HG03064 (cell line): ENCODE data around the gene PAX5.
A peak's percentile ranks its signal among the peaks of the same experiment; 100 is the strongest.

Experiments used
- ATAC-seq: cut with Tn5 transposase; IDR thresholded peaks from one replicate; pipeline ENCODE4 v1.9.1; 2021; ENCODE audit warnings: low read depth; ENCODE audit not compliant: unreplicated experiment

Gene PAX5

DNA sequence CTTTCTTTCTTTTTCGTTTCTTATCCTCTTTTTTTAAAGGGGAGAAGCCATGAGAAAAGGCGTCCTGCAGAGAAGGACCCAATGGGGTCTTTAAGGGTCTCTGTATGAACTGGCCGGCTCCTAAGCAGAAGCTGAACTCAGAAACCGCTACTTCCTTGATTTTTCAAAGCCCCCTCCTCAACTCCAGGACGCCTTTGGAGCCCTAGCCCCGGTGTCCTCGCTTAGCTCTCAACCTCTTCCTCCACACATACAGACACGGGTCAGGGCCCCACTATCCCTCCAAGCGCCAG lies 8.3 kb downstream of the PAX5 start:
- no peak for ATAC-seq

DNA sequence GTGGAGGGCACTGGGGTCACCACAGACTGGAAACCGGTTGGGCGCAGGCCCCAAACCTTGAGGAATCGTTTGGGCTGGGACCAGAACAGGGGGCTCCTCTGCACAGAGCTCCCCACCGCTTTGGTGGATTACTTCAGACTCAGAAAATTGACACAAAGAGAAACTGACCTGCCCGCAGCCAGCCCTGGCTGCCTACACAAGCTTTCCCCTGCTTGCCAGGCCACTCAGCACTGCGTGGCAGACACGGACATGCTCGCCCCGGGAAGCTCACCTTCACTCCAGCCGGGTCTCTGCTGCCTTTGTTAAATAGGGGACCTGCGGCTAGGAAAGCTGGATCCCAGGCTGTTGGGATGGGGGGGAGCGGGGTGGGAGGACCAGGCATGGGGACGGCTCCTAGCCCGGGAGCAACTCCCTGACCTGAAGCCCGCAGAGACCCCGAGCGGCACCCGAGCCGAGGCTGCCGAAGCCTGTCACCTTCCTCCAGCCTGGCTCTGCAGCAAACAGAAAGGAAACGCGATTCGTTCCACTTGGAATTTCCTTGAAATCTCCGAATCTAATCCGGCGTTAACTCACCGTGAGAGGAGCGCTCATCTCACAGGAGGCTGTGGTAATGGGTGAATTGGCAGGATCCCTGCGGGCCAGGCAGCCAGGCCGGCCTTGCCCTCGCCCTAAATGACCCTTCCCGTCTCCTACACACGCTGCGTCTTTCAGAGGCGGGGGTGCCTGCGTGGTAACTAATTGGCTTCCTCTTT lies 8.8 kb downstream of the PAX5 start:
- no peak for ATAC-seq

DNA sequence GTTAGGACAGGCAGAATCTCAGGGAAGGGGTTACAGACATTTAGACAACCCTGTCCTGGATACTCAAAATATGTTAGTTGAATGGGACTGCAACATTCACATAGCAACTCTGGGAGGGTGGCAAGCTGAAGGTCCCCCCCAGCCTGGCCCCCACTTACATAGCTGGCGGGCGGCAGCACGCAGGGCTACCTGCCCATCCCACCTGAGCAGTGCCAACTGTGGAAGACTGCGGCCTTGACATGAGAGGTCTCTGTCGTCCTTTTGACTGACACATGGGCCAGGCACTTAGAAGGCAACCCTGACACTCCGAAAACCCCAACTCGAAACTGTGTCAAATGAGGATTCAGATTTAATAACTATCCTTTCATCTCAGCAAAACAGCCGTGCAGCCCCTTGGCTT lies 16.5 kb downstream of the PAX5 start:
- ATAC-seq = no peak

DNA sequence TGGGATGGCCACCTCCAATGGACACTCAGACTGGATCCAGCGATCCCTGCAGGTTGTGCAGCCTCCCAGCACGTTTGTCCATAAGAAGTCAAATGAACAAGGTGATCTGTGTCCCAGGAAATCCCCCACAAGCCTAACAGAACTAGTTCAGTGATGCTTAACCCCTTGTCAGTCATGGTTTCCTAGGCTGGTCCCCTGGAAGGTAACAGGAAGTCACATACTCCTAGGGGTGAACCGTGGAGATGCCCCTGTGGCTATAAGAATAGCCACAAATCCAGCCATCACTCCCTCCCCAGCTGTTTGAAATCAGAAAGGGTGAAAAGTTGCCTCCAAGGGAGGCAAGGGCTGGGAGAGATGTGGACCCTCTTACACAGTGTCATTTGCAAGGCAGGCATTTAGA lies 22.5 kb downstream of the PAX5 start:
- no peak for ATAC-seq

DNA sequence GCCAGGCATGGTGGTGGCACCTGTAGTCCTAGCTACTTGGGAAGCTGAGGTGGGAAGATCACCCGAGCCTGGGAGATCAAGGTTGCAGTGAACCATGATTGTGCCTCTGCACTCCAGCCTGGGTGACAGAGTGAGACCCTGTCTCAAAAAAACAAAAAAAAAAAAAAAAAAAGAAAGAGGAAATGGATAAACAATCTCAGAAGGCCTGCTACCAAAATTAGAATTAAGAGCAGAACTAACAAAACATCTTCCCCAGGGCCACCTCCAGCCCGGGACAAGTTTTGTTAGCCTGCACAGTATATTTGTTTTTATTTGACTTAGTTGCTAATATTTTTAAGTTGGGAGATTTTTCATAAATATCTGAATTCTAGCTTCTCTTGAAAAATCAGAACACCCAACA lies 23.1 kb downstream of the PAX5 start:
- no peak for ATAC-seq

DNA sequence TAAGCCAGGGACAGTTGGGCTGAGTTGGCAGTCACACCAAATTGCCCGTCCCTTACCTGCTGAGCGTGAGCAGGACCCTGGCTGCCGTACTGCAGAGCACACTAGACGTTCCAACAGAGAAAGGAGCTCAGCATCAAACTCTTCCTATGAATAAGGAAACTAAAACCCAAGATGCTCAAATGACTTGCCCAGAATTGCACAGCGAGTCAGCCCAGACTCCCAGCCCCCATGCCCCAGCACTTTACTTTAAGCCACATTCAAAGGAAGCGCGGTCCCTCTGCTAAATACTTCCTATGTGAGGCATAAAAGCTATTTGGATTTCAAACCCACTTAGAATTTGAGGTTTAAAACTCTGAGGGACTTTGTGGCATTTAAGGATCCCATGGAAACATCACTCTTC lies 23.9 kb downstream of the PAX5 start:
- no peak for ATAC-seq

DNA sequence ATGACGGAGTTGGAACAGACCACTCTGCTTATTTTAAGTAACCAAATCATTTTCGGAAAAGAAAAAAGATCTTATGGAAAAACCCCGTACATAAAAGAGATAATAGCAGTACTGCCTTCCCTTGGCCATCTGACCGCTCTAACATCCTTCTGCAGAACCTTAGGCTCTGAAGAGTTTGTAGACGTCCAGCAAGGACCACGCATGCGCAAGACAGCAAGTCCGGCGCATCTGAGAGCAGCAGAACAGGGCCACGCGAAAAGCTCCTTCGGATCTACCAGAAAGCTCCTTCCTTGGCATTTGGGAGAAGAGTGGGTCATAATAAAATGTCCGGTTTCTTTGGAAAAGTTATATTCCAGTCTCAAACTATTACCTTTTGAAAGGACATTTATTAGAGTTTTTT lies 26.8 kb downstream of the PAX5 start:
- ATAC-seq = no peak

DNA sequence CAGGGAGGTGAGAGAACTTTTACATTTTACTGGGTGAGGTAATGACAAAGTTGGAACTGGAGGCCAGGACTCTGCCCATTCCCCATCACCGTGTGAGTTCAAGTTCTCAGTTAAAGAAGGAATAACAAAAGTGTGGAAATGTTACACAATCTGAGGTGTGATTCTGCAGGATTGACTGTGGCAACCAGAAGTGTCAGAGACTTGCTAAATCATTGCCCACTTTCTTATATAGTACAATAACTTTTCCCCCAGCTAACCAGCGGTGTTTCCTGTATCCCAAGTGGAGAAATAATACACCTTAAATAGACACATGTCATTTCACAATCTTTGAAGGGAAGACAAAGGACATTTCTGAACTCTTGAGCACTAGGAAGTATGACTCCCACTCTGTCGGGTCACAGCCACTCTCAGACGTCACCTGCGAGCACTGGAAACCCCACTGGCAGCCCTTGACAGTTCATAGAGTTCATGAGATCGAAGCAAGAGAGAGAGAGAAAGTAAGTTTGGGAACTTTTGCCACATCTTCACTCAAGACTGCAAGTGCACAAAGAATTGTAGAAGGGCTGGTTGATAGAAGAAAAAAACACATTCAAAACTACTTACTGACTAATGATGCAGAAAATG lies 28.4 kb downstream of the PAX5 start:
- ATAC-seq = no peak

DNA sequence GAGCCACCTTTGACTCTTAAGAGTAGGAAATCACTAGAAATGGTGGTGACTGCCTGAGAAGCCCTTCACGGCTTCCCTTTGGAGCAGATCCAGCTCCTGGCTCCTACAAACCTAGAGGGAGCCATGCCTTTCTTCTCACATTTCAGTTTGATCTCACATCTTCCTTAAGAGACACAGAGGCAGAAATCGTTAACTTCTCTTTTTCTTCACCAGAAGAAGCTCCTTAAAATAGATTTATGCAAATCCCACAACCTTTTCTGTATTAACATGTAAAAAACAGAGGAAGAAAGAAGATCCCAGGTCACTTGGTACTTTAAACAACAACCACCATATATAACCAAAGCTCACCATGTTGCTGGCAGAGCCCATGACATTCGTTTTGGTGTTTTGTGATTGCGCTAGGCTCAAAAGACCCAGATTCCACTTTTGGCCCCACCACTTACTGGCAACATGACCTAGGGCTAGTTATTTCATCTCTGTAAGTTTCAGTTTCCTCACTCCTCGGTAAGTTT lies 29.6 kb downstream of the PAX5 start:
- ATAC-seq = no peak

DNA sequence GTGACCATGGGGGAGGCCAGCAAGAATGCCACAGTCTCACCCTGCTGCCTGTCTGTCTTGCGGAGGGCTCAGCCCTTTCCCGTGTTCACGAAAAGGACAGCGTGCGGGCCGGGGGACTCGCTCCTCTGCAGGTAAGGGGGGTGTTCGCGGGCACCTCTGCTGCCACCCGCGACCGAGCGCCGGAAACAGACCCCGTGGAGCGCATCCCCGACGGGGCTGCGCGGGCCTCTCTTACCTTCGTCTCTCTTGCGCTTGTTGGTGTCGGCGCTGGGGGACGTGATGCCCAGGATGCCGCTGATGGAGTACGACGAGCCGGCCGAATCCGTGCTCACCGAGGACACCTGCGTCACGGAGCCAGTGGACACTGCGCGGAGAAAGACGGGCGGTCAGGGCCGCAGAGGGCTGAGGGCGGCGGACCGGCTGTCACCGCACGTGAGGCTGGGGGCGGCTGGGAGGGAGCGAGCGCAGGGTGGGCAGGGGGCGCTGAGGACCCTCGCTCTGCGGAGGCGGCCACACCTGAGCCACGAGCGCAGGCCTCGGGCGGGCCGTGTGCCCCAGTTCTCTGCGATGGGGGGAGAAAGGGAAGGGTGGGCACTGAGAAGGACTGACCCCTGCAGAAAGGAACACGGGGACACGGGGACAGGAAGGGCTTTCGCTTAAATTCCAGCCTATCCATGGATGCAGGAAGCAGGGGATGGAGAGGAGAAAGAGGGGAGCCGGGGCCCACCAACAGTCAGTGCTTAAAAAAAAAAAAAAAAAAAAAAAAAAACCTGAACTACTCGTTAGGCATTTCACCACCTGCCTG lies 31.5 kb downstream of the PAX5 start:
- ATAC-seq = no peak

DNA sequence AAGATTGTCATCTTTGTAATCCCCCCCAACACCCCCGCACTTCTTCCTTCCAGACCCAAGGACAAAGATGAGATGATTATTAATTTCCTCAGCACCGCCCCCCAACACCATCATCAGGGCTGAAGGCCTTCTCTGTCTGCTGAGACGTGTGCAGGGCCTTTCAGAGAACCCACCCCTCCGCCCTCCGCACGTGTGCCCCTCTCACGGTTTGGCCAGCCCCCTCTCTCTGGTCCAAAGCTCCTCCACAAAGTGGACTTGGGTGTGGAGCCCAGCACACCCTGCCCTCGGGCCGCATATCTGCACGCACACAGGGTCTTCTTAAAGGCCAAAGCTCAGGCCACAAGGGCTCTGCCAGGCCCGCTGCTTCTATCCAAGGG lies 32.0 kb downstream of the PAX5 start:
- no peak for ATAC-seq

DNA sequence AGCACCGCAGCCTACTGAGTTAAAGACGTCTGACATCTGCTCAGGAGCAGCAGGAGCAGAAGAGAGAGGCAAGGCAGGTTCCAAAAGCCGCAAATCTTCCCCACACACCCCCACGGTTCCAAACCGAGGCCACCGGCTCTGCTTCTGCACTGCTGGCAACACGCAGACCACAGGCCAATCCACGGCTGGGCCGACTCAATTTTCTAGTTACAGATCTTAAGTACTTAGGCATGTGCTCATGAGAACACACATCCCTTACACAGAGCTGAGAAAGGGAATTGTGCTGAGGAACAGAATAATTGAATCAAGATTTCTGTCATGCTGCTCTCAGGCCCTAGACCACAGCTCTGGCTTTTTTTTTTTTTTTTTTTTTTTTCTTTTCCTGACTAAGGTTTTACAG lies 32.6 kb downstream of the PAX5 start:
- ATAC-seq = no peak

DNA sequence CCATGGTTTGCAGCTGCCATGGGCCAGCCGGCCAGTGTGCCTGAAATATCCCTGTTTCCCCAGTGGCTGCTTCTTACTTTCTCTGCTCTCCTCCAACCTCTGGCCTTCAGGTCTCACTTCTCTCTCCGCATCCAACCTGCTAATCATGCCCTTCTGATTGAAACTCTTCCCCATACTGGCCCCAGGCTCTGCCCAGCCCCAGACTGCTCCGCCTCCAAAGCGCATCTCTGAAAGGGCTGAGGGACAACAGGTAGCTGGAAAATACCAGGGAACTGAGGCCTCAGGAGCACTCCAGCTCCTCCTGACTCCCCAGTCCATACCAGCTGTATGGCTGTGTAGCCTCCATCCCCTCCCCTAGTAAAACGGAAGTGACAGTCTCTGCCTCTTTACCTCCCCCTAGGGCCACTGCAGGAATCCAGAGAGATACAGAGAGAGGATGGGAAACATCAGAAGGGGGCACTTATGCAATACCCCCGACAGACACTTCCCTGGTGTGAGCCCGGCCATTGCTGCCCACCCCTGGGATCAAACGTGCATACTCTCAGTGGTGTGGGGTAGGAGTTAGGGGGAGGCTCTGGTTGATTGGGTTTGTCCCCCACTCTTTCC lies 34.2 kb downstream of the PAX5 start:
- ATAC-seq = no peak

DNA sequence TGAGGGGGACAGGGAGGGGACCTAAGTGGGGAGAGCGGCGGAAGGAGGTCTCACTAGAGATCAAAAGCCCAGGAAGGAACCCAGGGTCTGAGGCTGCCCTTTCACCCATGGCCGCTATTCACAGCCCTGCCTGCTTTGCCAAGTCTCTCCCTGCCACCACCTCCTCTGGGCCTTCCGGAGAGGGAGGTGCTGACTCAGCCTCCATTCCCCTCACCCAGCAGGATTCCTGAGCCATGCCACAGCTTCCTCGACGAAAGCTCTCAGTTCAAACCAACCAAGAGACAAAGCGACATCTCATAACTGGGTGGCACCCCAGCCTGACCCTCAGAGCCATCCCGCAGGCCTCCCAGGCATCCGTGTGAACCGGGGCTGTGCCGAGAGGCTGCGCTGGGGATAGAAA lies 36.7 kb downstream of the PAX5 start:
- no peak for ATAC-seq

DNA sequence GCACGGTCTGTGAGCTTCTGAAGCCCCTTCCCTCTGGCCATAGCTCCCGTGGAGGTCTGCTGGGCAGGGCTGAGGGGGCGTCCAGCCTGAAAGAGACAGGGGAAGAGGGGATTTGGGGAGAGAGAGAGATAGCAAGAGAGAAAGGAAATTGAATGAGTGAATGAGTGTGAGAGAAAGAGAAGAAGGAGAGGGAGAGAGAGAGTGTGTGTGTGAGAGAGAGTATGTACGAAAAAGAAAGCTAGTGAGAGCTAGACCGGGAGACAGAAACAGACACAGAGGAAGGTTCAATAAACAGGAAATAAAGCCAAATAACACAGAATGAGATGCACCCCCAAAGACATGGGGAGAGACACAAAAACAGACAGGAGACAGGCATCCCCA lies 37.4 kb downstream of the PAX5 start:
- ATAC-seq = no peak

DNA sequence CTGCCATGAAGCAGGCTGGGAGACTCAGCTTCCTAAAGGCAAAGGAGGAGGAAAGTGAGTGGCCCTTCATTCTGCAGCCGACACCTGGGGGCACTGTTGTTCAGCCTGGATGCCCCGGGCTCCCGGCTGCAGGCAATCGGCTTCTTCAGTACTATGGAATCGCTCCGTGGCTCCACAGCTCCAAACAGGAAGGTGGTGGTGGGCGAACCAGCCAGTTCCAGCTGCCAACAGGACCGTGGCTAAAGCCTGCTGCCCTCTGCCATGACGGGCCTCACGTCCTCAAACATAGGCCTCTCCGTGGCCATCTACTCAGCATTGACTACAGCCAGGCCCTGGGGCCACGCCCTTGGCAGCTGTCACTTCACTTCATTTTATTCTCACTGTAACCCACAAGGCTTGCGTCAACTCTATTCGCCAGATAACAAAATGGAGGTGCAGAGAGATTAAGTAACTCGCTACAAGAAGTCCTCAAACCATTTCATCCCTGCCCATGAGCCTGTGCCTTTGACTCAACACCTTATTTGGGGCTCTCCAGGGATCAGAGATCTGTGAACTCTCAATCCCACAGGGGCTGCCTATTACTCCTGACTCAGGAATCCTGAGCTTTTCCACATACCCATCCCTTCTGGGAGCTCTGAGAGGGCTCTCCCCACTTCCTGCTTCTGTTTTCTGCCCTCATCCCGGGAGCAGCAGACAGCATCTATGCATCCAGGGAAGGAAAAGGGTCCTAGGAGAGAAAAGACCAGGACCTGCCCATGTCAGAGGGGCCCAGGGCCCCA lies 38.0 kb downstream of the PAX5 start:
- no peak for ATAC-seq

DNA sequence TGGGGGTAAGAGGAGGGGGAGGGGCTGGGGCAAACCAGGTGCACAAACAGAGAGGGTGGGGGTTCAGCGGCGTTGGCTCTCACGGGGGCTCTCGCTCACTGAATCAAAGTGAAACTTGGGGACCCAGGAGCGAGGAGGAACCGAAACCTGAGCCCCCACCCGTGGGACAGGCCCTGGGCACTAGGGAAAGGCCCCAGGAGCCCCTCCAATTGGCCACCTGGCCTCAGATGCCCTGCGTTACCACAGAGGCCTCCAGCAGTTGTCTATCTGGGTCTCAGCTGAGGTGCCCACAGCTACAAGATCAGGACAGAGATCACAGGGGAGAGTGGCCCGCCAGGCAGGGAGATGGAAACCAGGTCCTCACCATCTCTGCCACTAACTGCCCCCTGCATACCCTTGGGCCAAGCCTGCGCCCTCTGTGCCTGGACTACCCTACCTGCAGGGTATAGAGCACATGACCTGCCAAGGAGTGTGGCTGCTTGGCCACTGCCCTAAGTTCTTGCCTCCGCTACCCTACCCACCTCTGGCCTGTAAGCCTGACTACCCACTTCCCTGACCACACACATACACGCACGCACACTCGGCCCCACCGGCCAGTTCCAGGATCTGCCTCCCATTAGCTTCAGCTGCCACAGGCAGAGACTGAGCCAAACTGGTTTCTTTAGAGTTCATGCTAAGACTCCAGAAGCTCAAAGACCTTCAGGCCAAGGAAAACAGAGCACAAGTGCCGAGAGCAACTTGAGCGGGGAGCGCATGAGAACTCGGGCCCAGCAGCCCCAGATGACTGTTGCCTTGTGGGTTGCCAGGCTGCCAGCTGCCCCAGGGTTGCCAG lies 39.9 kb downstream of the PAX5 start:
- ATAC-seq = peak; percentile 54

DNA sequence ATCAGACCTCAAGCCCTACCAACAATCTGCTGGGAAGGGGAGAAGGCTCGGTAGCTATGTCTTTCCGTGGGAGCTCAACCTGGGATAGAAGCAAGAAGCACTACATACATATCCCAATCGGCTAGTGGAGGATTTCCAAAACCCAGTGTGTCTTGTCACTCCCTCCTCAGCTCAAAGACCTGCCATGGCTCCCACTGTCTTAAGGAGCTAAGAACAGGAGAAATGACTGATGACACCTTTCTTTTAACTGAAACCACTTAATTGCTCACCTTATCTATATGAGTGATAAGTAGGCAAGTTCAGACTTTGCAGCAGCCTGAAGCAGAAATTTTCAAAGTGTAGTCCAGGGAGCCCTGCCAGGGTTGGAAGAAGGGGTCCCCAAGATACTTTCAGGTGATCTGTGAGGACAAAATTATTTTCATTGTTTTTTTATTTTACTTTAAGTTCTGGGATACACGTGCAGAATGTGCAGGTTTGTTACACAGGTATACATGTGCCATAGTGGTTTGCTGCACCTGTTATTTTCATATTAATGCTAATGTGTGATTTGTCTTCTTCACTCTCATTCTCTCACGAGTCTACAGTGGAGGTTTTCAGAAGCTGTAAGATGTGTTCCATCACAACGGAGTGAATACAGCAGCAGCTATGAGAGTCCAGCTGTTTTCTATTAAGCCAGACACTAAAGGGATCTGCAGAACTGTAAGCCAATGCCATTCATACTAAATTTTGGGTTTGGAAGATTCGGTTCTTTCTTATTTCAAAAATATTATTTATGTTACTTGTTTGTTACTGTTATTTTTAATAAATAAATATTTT lies 41.4 kb downstream of the PAX5 start:
- ATAC-seq = no peak

DNA sequence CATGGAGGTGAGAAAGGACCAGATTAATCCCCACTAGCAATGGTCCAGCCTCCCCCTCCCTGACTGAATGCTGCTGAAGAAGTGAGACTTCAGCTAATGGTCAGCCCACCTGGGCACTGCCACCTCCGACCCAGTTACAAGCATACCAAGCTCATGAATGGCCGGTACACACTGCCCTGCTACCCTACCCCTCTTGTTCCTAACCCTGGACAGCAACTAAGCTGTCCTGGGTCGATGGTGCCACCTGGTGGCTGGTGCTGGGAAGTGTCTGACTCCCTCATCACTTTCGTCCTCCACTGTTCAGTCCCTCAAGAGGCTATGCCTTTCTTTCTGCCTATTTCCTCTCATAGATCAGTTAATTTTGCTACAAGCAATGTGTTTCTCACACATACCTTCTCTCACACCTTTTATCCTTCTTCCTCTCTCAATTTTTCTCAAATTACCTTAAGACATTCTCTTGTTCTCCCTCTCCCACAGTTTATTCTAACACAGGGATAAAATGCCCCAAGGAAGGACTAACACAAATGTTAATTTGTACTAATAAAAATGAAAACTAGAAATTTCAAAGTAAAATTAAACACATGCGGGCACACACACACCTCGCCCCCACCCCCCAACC lies 42.4 kb downstream of the PAX5 start:
- no peak for ATAC-seq
